Suprapubic skin (tissue), 4 donors: ENCODE data around the gene SHE. TPM values are rescaled to one million over a fixed set of nuclear protein-coding genes. Genes with fewer than 3 reads are reported as not detected.

Experiments
- DNase-seq, 2 donors: peaks; one replicate each; pipeline ENCODE4 v3.0.0-alpha.2; 2019; ENCODE audit warnings: low spot score in 2 of 2
- H3K27ac ChIP-seq: fragments of 200-600 bp; sonication (generic); one replicate; pipeline ENCODE4 v1.5.1; 2019
- H3K27me3 ChIP-seq: fragments of 200-600 bp; sonication (generic); one replicate; pipeline ENCODE4 v1.5.1; 2019
- H3K36me3 ChIP-seq: fragments of 200-600 bp; sonication (generic); one replicate; pipeline ENCODE4 v1.5.1; 2019
- H3K4me1 ChIP-seq: fragments of 200-600 bp; sonication (generic); one replicate; pipeline ENCODE4 v1.5.1; 2019
- H3K4me3 ChIP-seq: fragments of 200-600 bp; sonication (generic); one replicate; pipeline ENCODE4 v1.5.1; 2019; ENCODE audit warnings: mild to moderate bottlenecking
- H3K9me3 ChIP-seq: fragments of 200-600 bp; sonication (generic); one replicate; pipeline ENCODE4 v1.5.1; 2019
- EP300 ChIP-seq: sonication (generic); formaldehyde crosslinking; IDR thresholded peaks from one replicate; pipeline ENCODE4 v1.6.1; 2017; ENCODE audit warnings: antibody characterized with exemption
- POLR2A ChIP-seq, 2 donors: fragments of 450-650 bp; IDR thresholded peaks; one replicate each; pipeline ENCODE4 v1.6.1; 2017; ENCODE audit warnings: antibody characterized with exemption in 2 of 2, mild to moderate bottlenecking in 2 of 2, moderate library complexity in 2 of 2
- POLR2AphosphoS5 ChIP-seq, 3 donors: sonication (generic); formaldehyde crosslinking; IDR thresholded peaks; one replicate each; pipeline ENCODE4 v1.6.1; 2017; ENCODE audit warnings: antibody characterized with exemption in 3 of 3
- WGBS: methylation state at CpG from one replicate; pipeline ENCODE4 v1.1.5; 2018; 5-methylcytosine and 5-hydroxymethylcytosine counted together
- total RNA-seq, 4 donors: library from RNA; depleted of rRNA; stranded (reverse); fragments of >200 nt; gene quantifications; one replicate each; pipeline ENCODE4 v1.1.0, GENCODE V29; 2016
- TF ChIP-seq, protein P1 (sequence below), 2 donors: fragments of 200-600 bp in 1 of 2; fragments of 450-650 bp in 1 of 2; sonication (generic) in 1 of 2; IDR thresholded peaks; one replicate each; pipeline ENCODE4 v1.5.1; 2016 to 2019; ENCODE audit warnings: antibody characterized with exemption in 2 of 2, mild to moderate bottlenecking in 1 of 2, moderate library complexity in 1 of 2

Gene SHE
- total RNA-seq, 4 donors from 2014 or later: 2.0 to 7.3 (median 4.8) TPM

GRCh38 chr1:154446292-154446691, 55.9 kb downstream of the SHE start:
- DNase-seq: peak in 1 of 2 donors; percentile 78
- TF ChIP-seq POLR2AphosphoS5 (IDR thresholded peaks at IDR 0.05) (no peak), EP300 (peak; percentile 8)
- WGBS: 72% methylated on average over 10 of the region's 10 CpGs
- Histone ChIP-seq H3K27me3 (no peaks in the 10 kb centered on the region), H3K27ac (peak overlapping the region; percentile 62), H3K36me3 (peaks cover 61% of the 10 kb centered on the region), H3K9me3 (no peaks in the 10 kb centered on the region), H3K4me1 (no peaks in the 10 kb centered on the region), H3K4me3 (no peak overlapping the region)

DNA sequence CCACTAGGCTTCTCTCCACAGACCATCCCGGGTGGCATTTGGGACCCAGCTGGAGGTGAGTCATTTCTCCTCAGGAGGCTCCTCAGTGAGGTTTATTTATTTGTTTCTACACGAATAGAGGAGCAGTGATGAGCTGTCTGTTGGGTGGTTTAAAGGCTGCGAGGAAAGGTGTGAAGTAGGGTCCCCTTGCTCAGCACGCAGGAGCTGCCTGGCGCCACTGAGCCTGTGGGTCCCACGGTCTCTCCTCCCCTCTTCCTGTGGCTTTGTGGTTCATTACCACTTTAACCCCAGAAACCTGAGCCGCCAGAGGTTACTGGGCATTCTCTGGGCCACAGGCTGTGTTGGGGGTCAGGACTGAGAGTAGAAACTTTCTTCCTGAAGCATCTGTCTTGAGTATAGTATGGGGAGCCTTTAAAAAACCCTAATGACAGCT, 57.2 kb downstream of the SHE start:
- Histone ChIP-seq H3K4me1 (no peaks in the 10 kb centered on the region), H3K4me3 (no peak overlapping the region), H3K9me3 (no peaks in the 10 kb centered on the region), H3K36me3 (peaks cover 52% of the 10 kb centered on the region), H3K27me3 (no peaks in the 10 kb centered on the region), H3K27ac (peak overlapping the region; percentile 14)
- WGBS: 69% methylated on average over 7 of the region's 7 CpGs
- DNase-seq: no peak
- TF ChIP-seq POLR2AphosphoS5 (IDR thresholded peaks at IDR 0.05): no peak
- TF ChIP-seq POLR2A (IDR thresholded peaks at IDR 0.05): no peak
- TF ChIP-seq, protein P1, sequence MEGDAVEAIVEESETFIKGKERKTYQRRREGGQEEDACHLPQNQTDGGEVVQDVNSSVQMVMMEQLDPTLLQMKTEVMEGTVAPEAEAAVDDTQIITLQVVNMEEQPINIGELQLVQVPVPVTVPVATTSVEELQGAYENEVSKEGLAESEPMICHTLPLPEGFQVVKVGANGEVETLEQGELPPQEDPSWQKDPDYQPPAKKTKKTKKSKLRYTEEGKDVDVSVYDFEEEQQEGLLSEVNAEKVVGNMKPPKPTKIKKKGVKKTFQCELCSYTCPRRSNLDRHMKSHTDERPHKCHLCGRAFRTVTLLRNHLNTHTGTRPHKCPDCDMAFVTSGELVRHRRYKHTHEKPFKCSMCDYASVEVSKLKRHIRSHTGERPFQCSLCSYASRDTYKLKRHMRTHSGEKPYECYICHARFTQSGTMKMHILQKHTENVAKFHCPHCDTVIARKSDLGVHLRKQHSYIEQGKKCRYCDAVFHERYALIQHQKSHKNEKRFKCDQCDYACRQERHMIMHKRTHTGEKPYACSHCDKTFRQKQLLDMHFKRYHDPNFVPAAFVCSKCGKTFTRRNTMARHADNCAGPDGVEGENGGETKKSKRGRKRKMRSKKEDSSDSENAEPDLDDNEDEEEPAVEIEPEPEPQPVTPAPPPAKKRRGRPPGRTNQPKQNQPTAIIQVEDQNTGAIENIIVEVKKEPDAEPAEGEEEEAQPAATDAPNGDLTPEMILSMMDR (IDR thresholded peaks at IDR 0.05): no peak
- no peak for TF ChIP-seq EP300

DNA sequence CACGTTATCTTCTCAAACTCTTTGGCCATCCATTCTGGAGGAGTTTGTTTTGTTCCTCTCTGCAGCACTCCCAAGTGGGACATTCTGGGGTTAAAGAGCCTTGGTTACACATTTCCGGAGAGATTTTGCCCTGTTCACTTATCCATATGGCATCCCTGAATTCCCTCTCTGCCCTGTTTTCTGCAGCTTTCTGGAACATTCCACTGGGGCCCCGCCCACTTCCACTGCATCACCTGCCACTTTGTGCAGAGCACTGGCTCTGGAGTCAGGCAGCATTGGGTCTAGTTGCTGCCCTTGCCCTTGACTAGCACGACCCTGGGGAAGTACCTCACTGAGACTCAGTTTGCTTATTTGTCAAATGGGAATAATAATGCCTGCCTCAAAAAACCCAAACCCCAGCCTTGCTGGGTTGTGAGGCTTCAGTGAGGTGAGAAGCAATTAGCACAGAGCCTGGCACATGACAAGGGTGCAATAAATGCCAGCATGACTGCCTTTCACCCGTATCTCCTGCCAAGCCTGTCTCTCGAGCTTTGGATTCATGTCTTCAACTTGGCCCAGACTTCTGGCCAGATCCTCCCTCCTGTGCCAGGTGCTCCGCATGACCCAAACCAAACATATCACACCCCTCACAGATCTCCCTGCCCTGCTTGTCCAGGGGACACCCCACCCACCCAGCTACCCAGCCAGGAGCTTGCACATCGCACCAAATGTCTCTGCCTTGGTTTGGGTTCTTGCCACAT, 58.8 kb downstream of the SHE start:
- WGBS: 67% methylated on average over 8 of the region's 8 CpGs
- no peak for DNase-seq
- no peaks in the 10 kb centered on the region for H3K4me1 ChIP-seq
- no peak overlapping the region for H3K27ac ChIP-seq
- no peaks in the 10 kb centered on the region for H3K9me3 ChIP-seq
- TF ChIP-seq POLR2AphosphoS5 (IDR thresholded peaks at IDR 0.05): no peak
- no peak for TF ChIP-seq POLR2A (IDR thresholded peaks at IDR 0.05)
- TF ChIP-seq EP300: no peak
- TF ChIP-seq, protein P1 (IDR thresholded peaks at IDR 0.05): no peak
- H3K27me3 ChIP-seq: no peaks in the 10 kb centered on the region
- H3K4me3 ChIP-seq: no peak overlapping the region
- H3K36me3 ChIP-seq: peaks cover 41% of the 10 kb centered on the region

GRCh38 chr1:154442006-154442740, 60.0 kb downstream of the SHE start:
- Histone ChIP-seq H3K4me3 (no peak overlapping the region), H3K36me3 (peaks cover 32% of the 10 kb centered on the region), H3K9me3 (no peaks in the 10 kb centered on the region), H3K27me3 (no peaks in the 10 kb centered on the region), H3K27ac (no peak overlapping the region), H3K4me1 (no peaks in the 10 kb centered on the region)
- 89% methylated on average over 12 of the region's 13 CpGs for WGBS
- DNase-seq: no peak
- TF ChIP-seq POLR2AphosphoS5 (IDR thresholded peaks at IDR 0.05): no peak

DNA sequence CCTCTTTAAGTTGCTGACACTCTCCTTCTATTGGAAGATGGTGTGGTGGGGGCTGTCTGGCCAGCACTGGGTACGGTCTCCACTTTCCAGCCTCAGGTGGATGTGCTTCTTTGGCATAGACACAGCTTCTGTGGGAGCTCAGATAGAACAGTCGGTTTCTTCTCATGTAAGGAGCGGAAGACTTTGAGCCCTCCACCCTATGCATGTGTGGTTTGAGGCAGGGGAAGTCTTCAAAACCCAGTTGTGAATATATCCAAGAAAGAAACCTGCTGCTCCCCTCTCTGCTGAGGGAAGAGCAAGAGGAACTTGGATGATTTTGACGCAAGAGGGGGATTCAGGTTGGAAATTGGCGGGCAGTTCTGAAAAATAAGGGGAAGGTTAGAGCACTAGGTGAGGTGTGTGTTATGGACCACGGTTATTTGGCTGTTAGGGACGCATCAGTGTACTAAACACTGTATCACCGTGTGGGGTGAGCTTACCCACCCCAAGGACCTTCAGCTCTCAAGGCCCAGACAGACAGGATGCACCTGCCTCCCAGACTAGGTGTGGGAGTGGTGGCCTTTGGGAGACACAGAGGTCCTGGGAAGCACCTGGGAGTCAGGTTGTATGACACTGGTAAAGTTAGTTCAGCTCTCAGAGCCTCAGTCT, 60.8 kb downstream of the SHE start:
- Histone ChIP-seq H3K36me3 (peaks cover 26% of the 10 kb centered on the region), H3K4me3 (no peak overlapping the region), H3K27ac (no peak overlapping the region), H3K4me1 (peaks cover 4% of the 10 kb centered on the region), H3K9me3 (no peaks in the 10 kb centered on the region), H3K27me3 (no peaks in the 10 kb centered on the region)
- no peak for DNase-seq
- TF ChIP-seq EP300: no peak
- TF ChIP-seq, protein P1 (IDR thresholded peaks at IDR 0.05): no peak
- no peak for TF ChIP-seq POLR2A (IDR thresholded peaks at IDR 0.05)
- no peak for TF ChIP-seq POLR2AphosphoS5 (IDR thresholded peaks at IDR 0.05)
- 92% methylated on average over 8 of the region's 8 CpGs for WGBS
